Smooth muscle cell (in vitro differentiated cells): ENCODE measurements around the gene C6orf62. TPM values are rescaled to one million over a fixed set of nuclear protein-coding genes. Genes with fewer than 3 reads are reported as not detected.
"Not testable (repeated sequence)": the region's sequence is repeated elsewhere in the genome, so short reads cannot be mapped to it uniquely, and the experiment has no call there.

Source experiments
- DNase-seq: peaks from one replicate; lab custom pipeline; 2025; ENCODE audit not compliant: unreplicated experiment; lab: John Stamatoyannopoulos, UW
- H2AFZ ChIP-seq: fragments of 200-600 bp; sonication (generic); 2 replicates; pipeline ENCODE4 v1.6.0; 2016; ENCODE audit warnings: antibody characterized with exemption, low read depth, mild to moderate bottlenecking
- H3F3A ChIP-seq: fragments of 200-600 bp; sonication (generic); 2 replicates; pipeline ENCODE4 v1.6.0; 2017; ENCODE audit warnings: antibody characterized with exemption, low read depth
- H3K27ac ChIP-seq: fragments of 200-600 bp; sonication (generic); 2 replicates; pipeline ENCODE4 v1.5.1; 2016; ENCODE audit warnings: low read depth, mild to moderate bottlenecking
- H3K27me3 ChIP-seq: fragments of 200-600 bp; sonication (generic); 2 replicates; pipeline ENCODE4 v1.6.1; 2016; ENCODE audit warnings: low read depth, mild to moderate bottlenecking
- H3K36me3 ChIP-seq: fragments of 200-600 bp; sonication (generic); 2 replicates; pipeline ENCODE4 v1.5.1; 2016; ENCODE audit warnings: low read depth
- H3K4me1 ChIP-seq: fragments of 200-600 bp; sonication (generic); 2 replicates; pipeline ENCODE4 v1.5.1; 2016; ENCODE audit warnings: low read depth
- H3K4me2 ChIP-seq: fragments of 200-600 bp; sonication (generic); 2 replicates; pipeline ENCODE4 v1.6.0; 2016; ENCODE audit warnings: mild to moderate bottlenecking
- H3K4me3 ChIP-seq: fragments of 200-600 bp; sonication (generic); 2 replicates; pipeline ENCODE4 v1.5.1; 2016; ENCODE audit warnings: mild to moderate bottlenecking
- H3K79me2 ChIP-seq: fragments of 200-600 bp; sonication (generic); 2 replicates; pipeline ENCODE4 v1.6.0; 2016; ENCODE audit warnings: low read depth, mild to moderate bottlenecking
- H3K9ac ChIP-seq: fragments of 200-600 bp; sonication (generic); 2 replicates; pipeline ENCODE4 v1.6.0; 2016; ENCODE audit warnings: low read depth
- H3K9me3 ChIP-seq: fragments of 200-600 bp; sonication (generic); replicated peaks from 2 replicates; pipeline ENCODE4 v1.5.1; 2016; ENCODE audit warnings: low read depth
- H4K20me1 ChIP-seq: fragments of 200-600 bp; sonication (generic); 2 replicates; pipeline ENCODE4 v1.6.0; 2016; ENCODE audit warnings: low read depth
- CTCF ChIP-seq: fragments of 200-600 bp; sonication (generic); IDR thresholded peaks from 2 replicates; pipeline ENCODE4 v1.5.1; 2017; ENCODE audit warnings: borderline replicate concordance, mild to moderate bottlenecking, antibody characterized with exemption; ENCODE audit not compliant: insufficient read depth, poor library complexity, severe bottlenecking
- WGBS: methylation state at CpG from one replicate; pipeline ENCODE4 v1.1.7; 2016; ENCODE audit warnings: low lambda C conversion rate; 5-methylcytosine and 5-hydroxymethylcytosine counted together
- polyA plus RNA-seq: library from polyadenylated mRNA; unstranded; fragments of >200 nt; fragmentation: Nextera tagmentation; extraction: Ambion mirVana; gene quantifications from 2 replicates; pipeline ENCODE4 v1.2.1, GENCODE V29; 2016
- total RNA-seq: library from RNA; depleted of rRNA; stranded (reverse); fragments of >200 nt; gene quantifications from 2 replicates; pipeline ENCODE4 v1.2.3, GENCODE V29; 2014

Gene C6orf62
- 61.4 and 79.1 TPM in 2 replicates for total RNA-seq
- 32.4 and 33.1 TPM in 2 replicates for polyA plus RNA-seq

GRCh38 chr6:24719125-24719971 lies at the start of gene C6orf62:
C6orf62 (minus strand) TSS chr6:24719154; CDS start chr6:24718668, 486 bp downstream.
- WGBS = under 1% methylated on average over 25 of the region's 25 CpGs
- Histone ChIP-seq H3K4me1 (peaks cover 21% of the 10 kb centered on the region), H3K27ac (peak within 1 kb of the TSS; percentile 89), H4K20me1 (peaks cover 55% of the 10 kb centered on the region), H3K4me2 (peak within 1 kb of the TSS; percentile 90), H3K36me3 (peaks cover 10% of the 10 kb centered on the region), H3K9ac (peak within 1 kb of the TSS; percentile 100), H3K9me3 (no peaks in the 10 kb centered on the region), H3K27me3 (no peaks in the 10 kb centered on the region), H3K79me2 (peaks cover 62% of the 10 kb centered on the region), H2AFZ (no peak within 1 kb of the TSS), H3K4me3 (peak within 1 kb of the TSS; percentile 97), H3F3A (peaks cover 3% of the 10 kb centered on the region)
- TF ChIP-seq CTCF = no peak
- no peak for DNase-seq

GRCh38 chr6:24768361-24768760 lies 49.4 kb upstream of the C6orf62 start:
- H3K79me2 ChIP-seq = no peaks in the 10 kb centered on the region
- H4K20me1 ChIP-seq = no peaks in the 10 kb centered on the region
- no peaks in the 10 kb centered on the region for H3K27me3 ChIP-seq
- no peak for DNase-seq
- H3F3A ChIP-seq = peaks cover 4% of the 10 kb centered on the region
- H3K9me3 ChIP-seq = no peaks in the 10 kb centered on the region
- no peak for TF ChIP-seq CTCF
- no peak overlapping the region for H2AFZ ChIP-seq
- no peak overlapping the region for H3K4me3 ChIP-seq
- H3K9ac ChIP-seq = no peak overlapping the region
- WGBS = 96% methylated on average over 5 of the region's 5 CpGs
- no peak overlapping the region for H3K27ac ChIP-seq
- no peak overlapping the region for H3K4me2 ChIP-seq
- no peaks in the 10 kb centered on the region for H3K4me1 ChIP-seq
- no peaks in the 10 kb centered on the region for H3K36me3 ChIP-seq

GRCh38 chr6:24766680-24767462 lies 47.9 kb upstream of the C6orf62 start:
- peak; percentile 57 for TF ChIP-seq CTCF
- Histone ChIP-seq H3K27me3 (no peaks in the 10 kb centered on the region), H3K9me3 (no peaks in the 10 kb centered on the region), H3K4me2 (no peak overlapping the region), H3K4me3 (no peak overlapping the region), H3F3A (peaks cover 4% of the 10 kb centered on the region), H3K4me1 (no peaks in the 10 kb centered on the region), H4K20me1 (no peaks in the 10 kb centered on the region), H3K79me2 (no peaks in the 10 kb centered on the region), H2AFZ (no peak overlapping the region), H3K36me3 (no peaks in the 10 kb centered on the region), H3K27ac (no peak overlapping the region), H3K9ac (no peak overlapping the region)
- DNase-seq = no peak
- 87% methylated on average over 9 of the region's 9 CpGs for WGBS

GRCh38 chr6:24765968-24766367 lies 47.0 kb upstream of the C6orf62 start:
- not testable (repeated sequence) for H2AFZ ChIP-seq, H3K79me2 ChIP-seq, H3K27me3 ChIP-seq, H3K4me1 ChIP-seq, H3F3A ChIP-seq, H3K4me3 ChIP-seq, DNase-seq, H3K27ac ChIP-seq, H3K36me3 ChIP-seq, H3K9ac ChIP-seq, H3K9me3 ChIP-seq, H3K4me2 ChIP-seq, H4K20me1 ChIP-seq
- WGBS = 97% methylated on average over 15 of the region's 26 CpGs

- H3K4me1 ChIP-seq, H3K36me3 ChIP-seq, H3K9ac ChIP-seq, H3K79me2 ChIP-seq, H3K9me3 ChIP-seq, H3F3A ChIP-seq, H4K20me1 ChIP-seq, DNase-seq, H3K4me3 ChIP-seq, H3K27ac ChIP-seq, H3K4me2 ChIP-seq, H3K27me3 ChIP-seq: not testable (repeated sequence)
- WGBS = 93% methylated on average over 20 of the region's 20 CpGs
- H2AFZ ChIP-seq = peak overlapping the region; percentile 49
Measured at GRCh38 chr6:24764833-24765828, 46.2 kb upstream of the C6orf62 start.
